Chondrocyte (in vitro differentiated cells): ENCODE results near the gene ARHGEF11. TPM values are rescaled to one million over a fixed set of nuclear protein-coding genes. Genes with fewer than 3 reads are reported as not detected.
A peak's percentile ranks its signal among the peaks of the same experiment; 100 is the strongest.

Experiments
- DNase-seq: peaks from one replicate; pipeline ENCODE4 v3.0.0; 2021; ENCODE audit warnings: mixed read lengths, low spot score
- H3K27ac Mint-ChIP-seq: one replicate; pipeline ENCODE4 v1.8.0; 2021; ENCODE audit warnings: mild to moderate bottlenecking, moderate library complexity, mixed read lengths; ENCODE audit not compliant: unreplicated experiment
- H3K27me3 Mint-ChIP-seq: 2 replicates; pipeline ENCODE4 v1.8.0; 2021; ENCODE audit warnings: low read depth, mixed read lengths
- H3K36me3 Mint-ChIP-seq: 2 replicates; pipeline ENCODE4 v1.8.0; 2021; ENCODE audit warnings: low read depth, mixed read lengths
- H3K4me1 Mint-ChIP-seq: 2 replicates; pipeline ENCODE4 v1.8.0; 2021; ENCODE audit warnings: low read depth, mild to moderate bottlenecking, mixed read lengths
- H3K4me3 Mint-ChIP-seq: one replicate; pipeline ENCODE4 v1.8.0; 2021; ENCODE audit warnings: mild to moderate bottlenecking, moderate library complexity, mixed read lengths; ENCODE audit not compliant: unreplicated experiment
- H3K9me3 Mint-ChIP-seq: 2 replicates; pipeline ENCODE4 v1.8.0; 2021; ENCODE audit warnings: low read depth, mixed read lengths
- CTCF ChIP-seq: fragments of 200-600 bp; sonication (generic); IDR thresholded peaks from 2 replicates; pipeline ENCODE4 v1.5.0; 2021; ENCODE audit warnings: antibody characterized with exemption, mild to moderate bottlenecking, moderate library complexity
- total RNA-seq: library from RNA; stranded (reverse); gene quantifications from 3 replicates; pipeline ENCODE4 v1.2.1, GENCODE V29; 2021

Gene ARHGEF11
- total RNA-seq, 1 donor from 2014 or later: 34.8 TPM

DNA sequence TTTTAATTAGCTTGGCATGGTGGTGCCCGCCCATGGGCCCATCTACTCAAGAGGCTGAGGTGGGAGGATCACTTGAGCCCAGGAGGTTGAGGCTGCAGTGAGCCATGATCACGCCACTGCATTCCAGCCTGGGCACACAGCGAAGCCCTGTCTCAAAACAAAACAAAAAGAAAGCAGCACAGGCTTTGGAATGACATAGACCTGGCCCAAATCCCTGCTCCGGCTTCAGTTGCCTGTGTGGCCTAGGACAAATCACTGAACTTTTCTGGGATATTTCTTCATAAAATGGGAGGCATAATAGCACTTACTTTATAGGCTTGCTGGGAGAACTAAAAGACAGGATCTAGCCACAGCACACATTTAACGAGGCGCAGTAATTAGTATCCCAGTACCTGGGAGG is 149.6 kb downstream of the ARHGEF11 start:
- H3K27ac Mint-ChIP-seq: peak overlapping the region; percentile 93
- H3K36me3 Mint-ChIP-seq: no peaks in the 10 kb centered on the region
- H3K27me3 Mint-ChIP-seq: no peaks in the 10 kb centered on the region
- H3K9me3 Mint-ChIP-seq: no peaks in the 10 kb centered on the region
- no peak for TF ChIP-seq CTCF
- H3K4me3 Mint-ChIP-seq: peak overlapping the region; percentile 2
- peak; percentile 38 for DNase-seq
- peaks cover 58% of the 10 kb centered on the region for H3K4me1 Mint-ChIP-seq

DNA sequence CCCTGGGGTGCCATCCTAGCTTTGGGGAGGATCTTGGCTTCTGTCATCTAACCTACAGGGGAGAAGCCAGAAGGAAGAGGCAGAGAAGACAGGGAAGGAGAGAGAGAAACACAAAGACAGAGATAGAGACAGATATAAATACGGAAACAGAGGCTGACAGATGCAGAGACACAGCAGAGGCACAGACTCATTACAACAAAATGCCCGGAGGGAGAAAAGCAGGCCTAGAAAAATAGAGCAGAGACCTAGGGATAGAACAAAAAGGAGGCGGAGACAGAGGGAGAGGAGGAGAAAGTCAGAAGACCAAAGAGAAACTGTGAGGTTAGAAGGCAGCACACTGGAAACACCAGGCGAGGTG is 150.1 kb downstream of the ARHGEF11 start:
- peak overlapping the region; percentile 57 for H3K4me3 Mint-ChIP-seq
- no peak for DNase-seq
- peak overlapping the region; percentile 93 for H3K27ac Mint-ChIP-seq
- no peaks in the 10 kb centered on the region for H3K36me3 Mint-ChIP-seq
- H3K27me3 Mint-ChIP-seq: no peaks in the 10 kb centered on the region
- TF ChIP-seq CTCF: no peak
- H3K9me3 Mint-ChIP-seq: no peaks in the 10 kb centered on the region
- peaks cover 58% of the 10 kb centered on the region for H3K4me1 Mint-ChIP-seq

- H3K4me1 Mint-ChIP-seq: peaks cover 58% of the 10 kb centered on the region
- no peaks in the 10 kb centered on the region for H3K36me3 Mint-ChIP-seq
- DNase-seq: peak; percentile 82
- peak overlapping the region; percentile 93 for H3K27ac Mint-ChIP-seq
- H3K27me3 Mint-ChIP-seq: no peaks in the 10 kb centered on the region
- no peak for TF ChIP-seq CTCF
- H3K9me3 Mint-ChIP-seq: no peaks in the 10 kb centered on the region
- peak overlapping the region; percentile 67 for H3K4me3 Mint-ChIP-seq
Measured at GRCh38 chr1:156894711-156895454, 150.7 kb downstream of the ARHGEF11 start.

DNA sequence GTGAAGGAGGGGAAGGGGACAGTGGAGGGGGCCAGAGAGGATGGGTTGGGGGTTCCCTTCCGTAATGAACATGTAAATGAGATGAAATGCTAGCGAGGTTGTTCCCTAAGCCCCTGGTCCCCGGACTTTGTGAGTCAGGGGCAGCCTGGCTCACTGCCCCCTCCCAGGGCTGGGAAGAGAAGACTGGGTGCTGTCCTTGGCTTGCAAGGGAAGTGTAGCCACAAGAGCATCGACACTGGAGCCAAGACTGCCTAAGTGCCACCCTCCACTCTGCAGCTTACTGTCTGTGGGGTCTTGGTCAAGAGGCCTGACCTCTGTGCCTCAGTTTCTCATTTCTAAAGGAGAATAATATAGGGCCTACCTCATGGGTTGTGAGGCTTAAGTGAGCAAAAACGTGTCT is 151.5 kb downstream of the ARHGEF11 start:
- H3K27me3 Mint-ChIP-seq: no peaks in the 10 kb centered on the region
- H3K9me3 Mint-ChIP-seq: no peaks in the 10 kb centered on the region
- no peak for TF ChIP-seq CTCF
- peak overlapping the region; percentile 93 for H3K27ac Mint-ChIP-seq
- H3K4me1 Mint-ChIP-seq: peaks cover 57% of the 10 kb centered on the region
- H3K36me3 Mint-ChIP-seq: no peaks in the 10 kb centered on the region
- peak overlapping the region; percentile 67 for H3K4me3 Mint-ChIP-seq
- peak; percentile 41 for DNase-seq

DNA sequence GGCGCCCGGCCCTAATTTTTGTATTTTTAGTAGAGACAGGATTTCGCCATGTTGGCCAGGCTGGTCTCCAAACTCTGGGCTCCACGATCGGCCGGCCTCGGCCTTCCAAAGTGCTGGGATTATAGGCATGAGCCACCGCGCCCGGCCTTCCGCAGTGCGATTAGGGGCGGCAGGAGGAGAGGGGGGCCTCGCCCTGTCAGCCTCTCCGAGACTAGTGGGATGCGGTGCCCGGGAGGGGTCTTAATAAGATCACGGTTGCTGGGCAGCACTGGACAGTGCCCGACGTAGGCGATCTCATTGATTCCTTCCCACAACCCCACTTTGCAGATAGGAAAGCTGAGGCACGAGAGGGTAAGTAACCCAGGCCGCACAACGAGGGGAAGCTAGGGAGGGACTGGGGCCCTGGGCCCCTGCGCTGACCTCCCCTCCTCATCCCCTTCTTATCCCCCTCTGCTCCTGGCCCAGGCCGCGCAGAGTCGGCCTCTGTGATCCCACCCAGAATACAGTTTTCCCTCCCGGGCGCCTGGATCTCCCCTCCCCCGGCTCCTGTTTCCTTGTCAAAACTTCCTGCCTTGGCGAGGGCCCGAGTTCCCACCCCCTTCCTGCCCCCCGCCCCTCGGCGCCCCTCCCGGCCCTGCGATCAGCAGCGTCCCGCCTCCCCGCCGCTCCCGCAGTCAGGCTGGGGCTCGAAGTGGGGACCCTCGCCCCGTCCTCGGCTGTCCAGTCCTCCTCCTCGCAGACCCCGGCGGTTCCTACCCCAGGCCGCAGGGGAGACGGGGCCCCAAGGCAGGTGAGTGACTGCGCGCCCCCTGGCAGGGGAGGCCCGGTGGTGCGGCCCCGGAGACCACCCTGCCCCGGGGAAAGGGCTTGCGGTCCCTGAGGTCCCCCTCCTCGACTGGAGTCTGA is 152.2 kb downstream of the ARHGEF11 start, which contains the start of gene PEAR1:
Gene PEAR1 (plus strand): TSS at position 671 of the 906 bp plus-strand sequence. CDS start 10,209 bp downstream, outside the sequence.
- H3K4me3 Mint-ChIP-seq: peak within 1 kb of the TSS; percentile 67
- H3K27me3 Mint-ChIP-seq: no peaks in the 10 kb centered on the region
- DNase-seq: no peak
- no peaks in the 10 kb centered on the region for H3K36me3 Mint-ChIP-seq
- peak; percentile 42 for TF ChIP-seq CTCF
- peak within 1 kb of the TSS; percentile 93 for H3K27ac Mint-ChIP-seq
- peaks cover 50% of the 10 kb centered on the region for H3K4me1 Mint-ChIP-seq
- no peaks in the 10 kb centered on the region for H3K9me3 Mint-ChIP-seq
